Neural cell (in vitro differentiated cells): Measurements from ENCODE around the gene NPAS4. TPM values are rescaled to one million over a fixed set of nuclear protein-coding genes. Genes with fewer than 3 reads are reported as not detected.
"Not testable (repeated sequence)": the region's sequence is repeated elsewhere in the genome, so short reads cannot be mapped to it uniquely, and the experiment has no call there.

Experiments used
- H2AFZ ChIP-seq: fragments of 200-600, 300-800 bp; sonication (generic), shearing (Covaris generic); 2 replicates; pipeline ENCODE4 v1.6.0; 2014; ENCODE audit warnings: low read depth, mild to moderate bottlenecking, antibody characterized with exemption, low read length, moderate library complexity
- H3F3A ChIP-seq: fragments of 200-600 bp; shearing (Covaris generic); 2 replicates; pipeline ENCODE4 v1.6.1; 2016; ENCODE audit warnings: mild to moderate bottlenecking, moderate library complexity, mixed read lengths, antibody characterized with exemption, low read length; ENCODE audit not compliant: insufficient read depth, poor library complexity, severe bottlenecking
- H3K27ac ChIP-seq: fragments of 200-600, 300-800 bp; sonication (generic), shearing (Covaris generic); 2 replicates; pipeline ENCODE4 v1.5.1; 2014; ENCODE audit warnings: mild to moderate bottlenecking, low read length, moderate library complexity
- H3K27me3 ChIP-seq: fragments of 300-800, 200-600 bp; sonication (generic), shearing (Covaris generic); 2 replicates; pipeline ENCODE4 v1.6.0; 2014; ENCODE audit warnings: mild to moderate bottlenecking, low read depth, low read length, moderate library complexity; ENCODE audit not compliant: insufficient read depth
- H3K36me3 ChIP-seq: fragments of 300-800, 200-600 bp; sonication (generic), shearing (Covaris generic); 2 replicates; pipeline ENCODE4 v1.5.1; 2014; ENCODE audit warnings: mild to moderate bottlenecking, antibody characterized with exemption, low read length, moderate library complexity; ENCODE audit not compliant: insufficient read depth
- H3K4me2 ChIP-seq: fragments of 300-800, 200-600 bp; sonication (generic), shearing (Covaris generic); 2 replicates; pipeline ENCODE4 v1.6.0; 2014; ENCODE audit warnings: mild to moderate bottlenecking, low read length
- H3K4me3 ChIP-seq: fragments of 300-800, 200-600 bp; sonication (generic), shearing (Covaris generic); 2 replicates; pipeline ENCODE4 v1.5.1; 2014; ENCODE audit warnings: mild to moderate bottlenecking, low read length, moderate library complexity
- H3K79me2 ChIP-seq: fragments of 200-600 bp; shearing (Covaris generic); replicated peaks from 2 replicates; pipeline ENCODE4 v1.6.0; 2014; ENCODE audit warnings: mild to moderate bottlenecking, low read length, moderate library complexity; ENCODE audit not compliant: insufficient read depth
- H3K9ac ChIP-seq: fragments of 300-800, 200-600 bp; sonication (generic), shearing (Covaris generic); 2 replicates; pipeline ENCODE4 v1.6.1; 2016; ENCODE audit warnings: mild to moderate bottlenecking, low read length, mixed read lengths
- H3K9me2 ChIP-seq: fragments of 200-600 bp; shearing (Covaris generic); 2 replicates; pipeline ENCODE4 v1.6.1; 2016; ENCODE audit warnings: mild to moderate bottlenecking, low read length, mixed read lengths; ENCODE audit not compliant: insufficient read depth
- H3K9me3 ChIP-seq: fragments of 200-600, 300-800 bp; sonication (generic), shearing (Covaris generic); 2 replicates; pipeline ENCODE4 v1.6.1; 2016; ENCODE audit warnings: mild to moderate bottlenecking, mixed run types, low read length, moderate library complexity, mixed read lengths
- H4K20me1 ChIP-seq: fragments of 200-600 bp; shearing (Covaris generic); 2 replicates; pipeline ENCODE4 v1.6.1; 2016; ENCODE audit warnings: mild to moderate bottlenecking, mixed run types; ENCODE audit not compliant: insufficient read depth
- CTCF ChIP-seq: fragments of 450-650 bp; IDR thresholded peaks from 2 replicates; pipeline ENCODE4 v1.5.1; 2014; ENCODE audit warnings: antibody characterized with exemption, mild to moderate bottlenecking, moderate library complexity; ENCODE audit not compliant: poor library complexity, severe bottlenecking
- EP300 ChIP-seq: fragments of 450-650 bp; conservative IDR thresholded peaks from 2 replicates; pipeline ENCODE4 v1.6.1; 2014; ENCODE audit warnings: antibody characterized with exemption, mild to moderate bottlenecking, moderate library complexity; ENCODE audit not compliant: poor library complexity, severe bottlenecking
- EZH2 ChIP-seq: fragments of 200-600, 300-800 bp; shearing (Covaris generic), sonication (generic); IDR thresholded peaks from 2 replicates; pipeline ENCODE4 v1.6.1; 2014; ENCODE audit warnings: antibody characterized with exemption, low read length, borderline replicate concordance, mild to moderate bottlenecking; ENCODE audit not compliant: insufficient read depth, poor library complexity, severe bottlenecking
- MXI1 ChIP-seq: fragments of 450-650 bp; conservative IDR thresholded peaks from 2 replicates; pipeline ENCODE4 v1.6.1; 2014; ENCODE audit warnings: antibody characterized with exemption, mild to moderate bottlenecking; ENCODE audit not compliant: poor library complexity, severe bottlenecking
- POLR2AphosphoS5 ChIP-seq: IDR thresholded peaks from 2 replicates; pipeline ENCODE4 v1.6.1; 2012
- RAD21 ChIP-seq: fragments of 450-650 bp; conservative IDR thresholded peaks from 2 replicates; pipeline ENCODE4 v1.6.1; 2014; ENCODE audit warnings: antibody characterized with exemption, mild to moderate bottlenecking, moderate library complexity
- REST ChIP-seq: IDR thresholded peaks from 2 replicates; pipeline ENCODE4 v1.6.1; 2012; ENCODE audit warnings: borderline replicate concordance
- SMC3 ChIP-seq: fragments of 450-650 bp; conservative IDR thresholded peaks from 2 replicates; pipeline ENCODE4 v1.6.1; 2014; ENCODE audit warnings: antibody characterized with exemption, mild to moderate bottlenecking, moderate library complexity; ENCODE audit not compliant: poor library complexity
- TAF1 ChIP-seq: IDR thresholded peaks from 2 replicates; pipeline ENCODE4 v1.6.1; 2012; ENCODE audit warnings: low read depth
- polyA plus RNA-seq: library from polyadenylated mRNA; depleted of rRNA; stranded (reverse); fragments of >200 nt; gene quantifications from 2 replicates; pipeline ENCODE4 v1.2.3, GENCODE V29; 2014

The NPAS4 gene
- polyA plus RNA-seq, 1 donor from 2014 or later, result 6.7 TPM

GRCh38 chr11:66429983-66430602, 9.3 kb downstream of the NPAS4 start:
- no peaks in the 10 kb centered on the region for H3K9me2 ChIP-seq
- H3K27ac ChIP-seq, result no peak overlapping the region
- no peaks in the 10 kb centered on the region for H3K9me3 ChIP-seq
- H3F3A ChIP-seq, result no peaks in the 10 kb centered on the region
- no peaks in the 10 kb centered on the region for H3K36me3 ChIP-seq
- TF ChIP-seq EZH2, result no peak
- TF ChIP-seq POLR2AphosphoS5, result no peak
- no peak for TF ChIP-seq REST
- no peak for TF ChIP-seq EP300
- peak; percentile 30 for TF ChIP-seq MXI1
- peak; percentile 98 for TF ChIP-seq SMC3
- TF ChIP-seq RAD21, result peak; percentile 96
- TF ChIP-seq TAF1, result no peak
- TF ChIP-seq CTCF, result peak; percentile 92
- H3K4me2 ChIP-seq, result no peak overlapping the region
- no peaks in the 10 kb centered on the region for H3K79me2 ChIP-seq
- H3K9ac ChIP-seq, result no peak overlapping the region
- no peaks in the 10 kb centered on the region for H4K20me1 ChIP-seq
- no peak overlapping the region for H2AFZ ChIP-seq
- H3K4me3 ChIP-seq, result no peak overlapping the region
- no peaks in the 10 kb centered on the region for H3K27me3 ChIP-seq

GRCh38 chr11:66431287-66431686, 10.5 kb downstream of the NPAS4 start:
- not testable (repeated sequence) for H4K20me1 ChIP-seq, H3K9me3 ChIP-seq, H3K27me3 ChIP-seq, H3K79me2 ChIP-seq, H3K27ac ChIP-seq, H3K9me2 ChIP-seq, H3K4me2 ChIP-seq, H3F3A ChIP-seq, H3K4me3 ChIP-seq, H3K36me3 ChIP-seq, H3K9ac ChIP-seq, H2AFZ ChIP-seq

- H3K27ac ChIP-seq, H3K9me3 ChIP-seq, H3K4me3 ChIP-seq, H3K4me2 ChIP-seq, H3K9ac ChIP-seq, H3K79me2 ChIP-seq, H3K27me3 ChIP-seq, H2AFZ ChIP-seq, H3K36me3 ChIP-seq, H3F3A ChIP-seq, H3K9me2 ChIP-seq, H4K20me1 ChIP-seq: not testable (repeated sequence)
These were observed 11.1 kb downstream of the NPAS4 start for GRCh38 chr11:66431871-66432329.
